ENCODE results near the gene AJAP1.

AJAP1 gene

GRCh38 chr1:4701276-4701675 is 46.9 kb downstream of the AJAP1 start:
- no peak for DNase-seq (ENCODE audit: low read depth)

DNA sequence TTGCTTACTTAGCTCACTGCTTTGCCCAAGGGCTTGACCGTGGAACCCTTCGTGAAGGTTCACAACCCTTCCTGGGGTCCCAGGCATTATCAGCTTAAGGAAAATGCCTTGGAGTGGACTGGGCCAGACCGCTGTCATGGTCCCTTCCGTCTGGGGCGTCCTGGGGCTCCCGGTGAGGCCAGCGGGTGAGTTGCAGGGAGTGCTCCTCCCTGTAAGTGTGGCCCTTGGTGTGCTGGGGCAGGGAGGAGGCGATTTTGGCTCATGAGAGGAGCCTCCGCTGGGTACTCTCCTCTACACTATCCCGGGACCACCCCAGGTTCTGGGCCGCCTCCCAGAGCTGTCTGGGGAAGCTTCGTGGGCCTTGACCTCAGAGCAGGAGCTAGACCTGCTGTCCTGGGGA is 48.1 kb downstream of the AJAP1 start:
- no peak for DNase-seq (ENCODE audit: low read depth)

DNA sequence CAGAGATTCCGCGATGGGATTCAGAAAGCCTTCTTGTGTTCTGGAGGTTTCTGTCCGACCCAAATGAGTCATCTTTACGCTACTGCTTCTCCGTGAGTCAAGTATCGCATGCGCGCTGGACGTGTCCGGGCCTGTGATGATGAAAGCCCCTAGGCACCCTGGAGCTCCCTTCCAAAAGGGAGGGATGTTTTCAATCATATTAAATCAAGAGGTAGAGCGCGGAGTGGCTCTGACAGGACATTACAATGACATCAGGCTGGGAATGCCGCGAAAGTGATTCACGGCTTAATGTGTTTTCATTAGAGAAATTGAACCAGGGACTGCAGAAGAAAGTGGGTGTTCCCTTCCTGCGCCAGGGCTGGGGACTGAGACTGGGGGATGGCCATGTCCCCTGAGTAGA is 48.5 kb downstream of the AJAP1 start:
- DNase-seq (ENCODE audit: low read depth): no peak

DNA sequence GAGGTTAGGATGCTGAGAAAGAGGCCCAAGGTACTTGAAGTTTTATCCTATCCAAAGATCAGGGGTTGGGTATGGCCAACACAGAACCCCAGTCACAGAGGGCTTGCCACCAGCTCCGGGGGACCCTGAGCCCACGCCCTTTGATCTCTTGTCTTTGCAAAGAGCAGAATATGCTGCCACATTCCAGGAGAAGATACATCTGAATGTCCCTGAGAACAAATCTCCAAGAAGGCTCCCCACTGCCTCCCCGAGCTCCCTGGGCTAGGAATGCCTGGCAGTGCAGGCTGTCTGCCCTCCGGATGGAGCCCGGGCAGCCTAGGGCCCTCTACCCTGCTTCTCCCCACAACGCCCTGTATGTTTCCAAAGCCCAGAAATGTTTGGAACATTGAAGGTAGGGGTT is 49.2 kb downstream of the AJAP1 start:
- no peak for DNase-seq (ENCODE audit: low read depth)

DNA sequence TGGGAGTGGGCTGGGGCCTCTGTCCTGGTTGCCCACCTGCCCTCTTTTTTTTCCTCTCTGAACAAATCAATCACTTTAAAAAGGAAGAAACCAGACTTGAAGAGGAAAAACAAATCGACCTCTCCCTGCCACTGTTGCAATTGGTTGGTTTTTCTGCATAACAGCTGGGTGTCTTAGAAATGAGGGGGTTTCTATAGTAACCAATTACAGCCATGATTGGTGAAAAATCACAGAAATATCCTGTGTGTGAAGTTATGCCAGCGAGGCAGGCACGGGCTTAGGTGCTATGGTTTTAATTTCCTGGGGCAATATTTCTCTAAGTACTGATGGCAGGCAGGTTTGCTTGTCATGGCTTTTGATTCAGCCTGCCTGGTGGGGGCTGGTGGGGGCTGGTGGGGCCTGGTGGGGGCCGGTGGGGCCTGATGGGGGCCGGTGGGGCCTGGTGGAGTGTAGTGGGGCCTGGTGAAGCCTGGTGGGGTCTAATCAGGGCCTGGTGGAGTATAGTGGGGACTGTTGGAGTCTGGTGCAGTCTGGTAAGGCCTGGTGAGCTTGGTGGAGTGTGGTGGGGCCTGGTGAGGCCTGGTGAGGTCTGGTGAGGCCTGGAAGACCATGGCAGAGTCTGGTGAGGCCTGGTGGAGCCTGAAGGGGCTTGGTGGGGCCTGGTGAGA is 54.6 kb downstream of the AJAP1 start:
- DNase-seq (ENCODE audit: low read depth): no peak

GRCh38 chr1:4709641-4710040 is 55.2 kb downstream of the AJAP1 start:
- DNase-seq (ENCODE audit: low read depth): no peak

- no peak for DNase-seq (ENCODE audit: low read depth)
These were observed 56.4 kb downstream of the AJAP1 start for GRCh38 chr1:4710592-4711415.

- no peak for DNase-seq (ENCODE audit: low read depth)
These were observed 57.2 kb downstream of the AJAP1 start for GRCh38 chr1:4711416-4712275.

DNA sequence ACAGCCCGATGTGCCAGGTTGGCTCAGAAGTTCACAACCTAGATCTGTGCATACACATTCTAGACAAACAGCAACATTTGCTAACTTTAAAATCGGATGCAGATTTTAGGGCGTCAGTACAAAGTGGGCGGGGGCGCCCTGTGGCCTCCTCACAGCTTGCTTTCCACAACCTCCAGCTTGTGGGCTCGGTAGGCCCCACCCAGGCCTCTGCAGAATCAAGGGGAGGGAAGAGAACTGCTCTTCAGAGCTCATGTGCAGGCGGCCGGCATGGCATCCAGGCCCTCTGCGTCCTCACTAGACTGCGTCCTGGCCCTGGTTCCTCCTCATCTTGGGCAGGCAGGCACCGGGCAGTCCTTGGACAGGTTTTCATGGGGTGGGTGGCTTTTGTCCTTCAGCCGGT is 59.3 kb downstream of the AJAP1 start:
- no peak for DNase-seq (ENCODE audit: low read depth)

DNA sequence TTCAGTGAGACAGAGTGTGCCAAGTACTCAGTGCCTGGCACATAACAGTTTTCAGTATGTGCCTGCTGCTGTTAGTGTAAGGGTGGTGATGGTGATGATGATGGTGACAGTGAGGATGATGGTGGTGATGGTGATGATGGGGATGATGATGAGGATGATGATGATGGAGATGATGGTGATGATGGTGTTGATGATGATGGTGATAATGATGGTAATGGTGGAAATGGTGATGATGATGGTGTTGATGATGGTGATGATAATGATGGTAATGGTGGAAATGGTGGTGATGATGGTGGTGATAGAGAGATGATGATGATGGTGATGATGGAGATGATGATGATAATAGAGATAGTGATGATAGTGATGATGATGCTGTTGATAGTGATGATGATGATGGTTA is 62.0 kb downstream of the AJAP1 start:
- DNase-seq (ENCODE audit: low read depth): no peak

DNA sequence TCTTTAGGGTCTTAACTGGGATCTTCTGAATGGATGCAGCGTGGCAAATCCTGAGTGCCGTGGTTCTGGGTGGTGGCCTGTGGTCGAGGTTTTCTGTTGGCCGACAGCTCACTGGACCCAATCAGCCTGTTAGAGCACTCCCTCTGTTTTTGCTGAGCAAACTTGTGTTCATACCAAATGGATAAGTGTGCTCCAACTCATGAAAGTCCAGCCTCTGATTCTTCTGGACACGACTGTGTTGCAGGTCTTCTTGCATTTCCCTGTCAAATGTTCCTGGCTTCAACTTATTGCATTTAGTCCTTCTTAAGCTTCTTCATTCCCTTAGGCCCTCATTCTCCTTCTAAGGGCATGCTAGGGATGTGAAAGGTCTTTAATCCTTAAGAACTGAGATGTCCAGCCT is 63.7 kb downstream of the AJAP1 start:
- no peak for DNase-seq (ENCODE audit: low read depth)

DNA sequence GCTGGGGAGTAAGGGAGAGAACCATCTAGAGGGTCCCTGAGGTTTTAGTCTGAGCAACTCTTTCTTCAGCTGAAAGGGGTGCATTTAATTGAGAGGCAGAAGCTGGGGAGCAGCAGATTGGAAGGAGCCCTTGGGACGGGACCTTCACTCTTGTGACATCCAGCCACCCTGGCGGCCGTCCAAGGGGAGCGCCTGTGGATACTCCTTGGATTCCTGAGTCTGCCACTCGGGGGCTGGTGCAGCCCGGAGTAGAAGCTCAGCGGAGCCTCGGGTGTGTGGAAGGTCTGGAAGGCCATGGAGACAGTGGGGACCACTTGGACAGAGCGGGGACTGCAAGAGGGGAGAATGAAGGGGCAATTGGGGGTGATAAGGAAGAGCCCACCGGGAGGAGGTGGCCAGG is 68.7 kb downstream of the AJAP1 start:
- no peak for DNase-seq (ENCODE audit: low read depth)

GRCh38 chr1:4724001-4724400 is 69.6 kb downstream of the AJAP1 start:
- DNase-seq (ENCODE audit: low read depth): no peak

- DNase-seq (ENCODE audit: low read depth): no peak
These were observed 70.4 kb downstream of the AJAP1 start for GRCh38 chr1:4724695-4725250.

- DNase-seq (ENCODE audit: low read depth): no peak
These were observed 71.0 kb downstream of the AJAP1 start for GRCh38 chr1:4725416-4725815.

GRCh38 chr1:4726620-4727341 is 72.4 kb downstream of the AJAP1 start:
- DNase-seq (ENCODE audit: low read depth): no peak

- no peak for DNase-seq (ENCODE audit: low read depth)
These were observed 74.1 kb downstream of the AJAP1 start for GRCh38 chr1:4728319-4729089.

DNA sequence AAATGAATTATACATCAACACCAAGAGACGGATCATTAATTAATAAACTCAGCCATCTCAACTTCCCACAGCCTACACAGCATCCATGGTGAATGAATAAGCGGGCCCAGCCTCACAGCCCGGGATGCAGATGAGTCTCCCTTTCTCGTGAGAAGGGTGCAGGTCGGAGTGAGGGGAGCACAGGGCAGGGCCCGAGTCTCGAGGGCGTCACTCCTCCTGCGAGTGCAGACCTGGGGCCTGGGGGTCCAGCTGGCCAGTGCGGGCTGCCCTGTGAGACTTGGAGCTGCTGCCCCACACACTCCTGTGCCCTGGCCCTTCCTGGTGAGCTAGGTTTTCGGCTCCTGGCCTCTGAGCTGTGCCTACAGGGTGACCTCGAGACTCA is 74.7 kb downstream of the AJAP1 start:
- no peak for DNase-seq (ENCODE audit: low read depth)

GRCh38 chr1:4730078-4730477 is 75.7 kb downstream of the AJAP1 start:
- no peak for DNase-seq (ENCODE audit: low read depth)

GRCh38 chr1:4733446-4734177 is 79.2 kb downstream of the AJAP1 start:
- DNase-seq (ENCODE audit: low read depth): no peak

Measured in T follicular helper cell (primary cell).